OCI-LY7 (cell line): ENCODE measurements around the gene SEMA4D.

ENCODE experiments used
- EZH2phosphoT487 ChIP-seq: fragments of 200-600 bp; sonication (generic); IDR thresholded peaks from 2 replicates; pipeline ENCODE4 v1.6.1; 2018; ENCODE audit warnings: low read depth, borderline replicate concordance, mild to moderate bottlenecking, mixed run types, antibody characterized with exemption, low read length, moderate library complexity, mixed read lengths
- TF ChIP-seq, protein P1 (sequence below): fragments of 200-600 bp; sonication (generic); conservative IDR thresholded peaks from 2 replicates; pipeline ENCODE4 v1.5.1; 2014; ENCODE audit warnings: mild to moderate bottlenecking, antibody characterized with exemption, low read length, moderate library complexity, mixed read lengths

- TF ChIP-seq, protein P1, sequence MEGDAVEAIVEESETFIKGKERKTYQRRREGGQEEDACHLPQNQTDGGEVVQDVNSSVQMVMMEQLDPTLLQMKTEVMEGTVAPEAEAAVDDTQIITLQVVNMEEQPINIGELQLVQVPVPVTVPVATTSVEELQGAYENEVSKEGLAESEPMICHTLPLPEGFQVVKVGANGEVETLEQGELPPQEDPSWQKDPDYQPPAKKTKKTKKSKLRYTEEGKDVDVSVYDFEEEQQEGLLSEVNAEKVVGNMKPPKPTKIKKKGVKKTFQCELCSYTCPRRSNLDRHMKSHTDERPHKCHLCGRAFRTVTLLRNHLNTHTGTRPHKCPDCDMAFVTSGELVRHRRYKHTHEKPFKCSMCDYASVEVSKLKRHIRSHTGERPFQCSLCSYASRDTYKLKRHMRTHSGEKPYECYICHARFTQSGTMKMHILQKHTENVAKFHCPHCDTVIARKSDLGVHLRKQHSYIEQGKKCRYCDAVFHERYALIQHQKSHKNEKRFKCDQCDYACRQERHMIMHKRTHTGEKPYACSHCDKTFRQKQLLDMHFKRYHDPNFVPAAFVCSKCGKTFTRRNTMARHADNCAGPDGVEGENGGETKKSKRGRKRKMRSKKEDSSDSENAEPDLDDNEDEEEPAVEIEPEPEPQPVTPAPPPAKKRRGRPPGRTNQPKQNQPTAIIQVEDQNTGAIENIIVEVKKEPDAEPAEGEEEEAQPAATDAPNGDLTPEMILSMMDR, result no peak
- no peak for TF ChIP-seq EZH2phosphoT487
These were observed 85.0 kb downstream of the SEMA4D start for GRCh38 chr9:89412951-89413350.
